Lung (tissue), 16 donors: ENCODE results near the gene PHETA2. TPM values are rescaled to one million over a fixed set of nuclear protein-coding genes. Genes with fewer than 3 reads are reported as not detected.
A peak's percentile ranks its signal among the peaks of the same experiment; 100 is the strongest.

ENCODE experiments used
- ATAC-seq: fragments of 200-7000 bp; cut with Tn5 transposase; one replicate; pipeline ENCODE4 v1.9.1; 2020; ENCODE audit warnings: moderate number of reproducible peaks; ENCODE audit not compliant: insufficient read depth, low FRiP score
- DNase-seq, 3 donors: peaks; one replicate each; pipeline ENCODE4 v3.0.0-alpha.2; 2013 to 2017
- H3K27ac ChIP-seq, 2 donors: one replicate each; pipeline ENCODE4 v1.5.1; 2013; ENCODE audit warnings: mild to moderate bottlenecking in 2 of 2, moderate library complexity in 2 of 2, control low read depth in 1 of 2, inconsistent platforms in 1 of 2, low read depth in 1 of 2, low read length in 1 of 2
- H3K27me3 ChIP-seq, 3 donors: one replicate each; pipeline ENCODE4 v1.5.1; 2013; ENCODE audit warnings: low read length in 2 of 3; ENCODE audit not compliant: control insufficient read depth in 3 of 3, insufficient read depth in 3 of 3
- H3K36me3 ChIP-seq, 4 donors: one replicate each; pipeline ENCODE4 v1.5.1; 2013; ENCODE audit warnings: low read length in 4 of 4, mild to moderate bottlenecking in 1 of 4, moderate library complexity in 1 of 4; ENCODE audit not compliant: control insufficient read depth in 4 of 4, insufficient read depth in 4 of 4
- H3K4me1 ChIP-seq, 5 donors: one replicate each; pipeline ENCODE4 v1.5.1; 2013; ENCODE audit warnings: low read length in 5 of 5, mild to moderate bottlenecking in 2 of 5, moderate library complexity in 1 of 5; ENCODE audit not compliant: control insufficient read depth in 5 of 5, insufficient read depth in 5 of 5
- H3K4me3 ChIP-seq: one replicate; pipeline ENCODE4 v1.5.1; 2013; ENCODE audit warnings: mild to moderate bottlenecking, control low read depth, moderate library complexity
- H3K9ac ChIP-seq, 2 donors: one replicate each; pipeline ENCODE4 v1.5.1; 2013; ENCODE audit warnings: low read length in 2 of 2, control low read depth in 1 of 2; ENCODE audit not compliant: insufficient read depth in 1 of 2
- H3K9me3 ChIP-seq, 4 donors: one replicate each; pipeline ENCODE4 v1.5.1; 2013; ENCODE audit warnings: low read length in 3 of 4, mild to moderate bottlenecking in 1 of 4, moderate library complexity in 1 of 4; ENCODE audit not compliant: control insufficient read depth in 4 of 4, insufficient read depth in 3 of 4
- CTCF ChIP-seq: IDR thresholded peaks from 2 replicates; pipeline ENCODE4 v1.5.1; 2012; ENCODE audit warnings: mild to moderate bottlenecking; ENCODE audit errors: control extremely low read depth, extremely low read depth
- WGBS, 2 donors: extraction: QIAGEN DNeasy Blood & Tissue Kit; methylation state at CpG; one replicate each; pipeline ENCODE4 v1.1.7; 2013; 5-methylcytosine and 5-hydroxymethylcytosine counted together
- long read RNA-seq, 5 donors: transcript quantifications; one replicate each; lab custom pipeline, GENCODE V29; 2026
- polyA plus RNA-seq, 2 donors: library from polyadenylated mRNA; stranded (reverse); fragments of 200-250 nt; gene quantifications; one replicate each; pipeline ENCODE4 v1.2.1, GENCODE V29; 2013
- total RNA-seq, 2 donors: library from RNA; depleted of rRNA in 1 of 2; stranded (reverse); fragments of >200 nt in 1 of 2; gene quantifications; one replicate each; pipeline ENCODE4 v1.2.1, GENCODE V29; 2014 to 2021
- donor health status: control.
- donor health status: control.
- donor health status: Bipolar disorder and iron deficiency.
- donor health status: healthy.
- donor health status: DM: yes; HTN: yes; CAD: no.

Gene PHETA2
- total RNA-seq = 10 to 100 TPM; 11.8 to 18.1 TPM
- 10 to 100 TPM; 12.8 to 14.1 TPM for polyA plus RNA-seq
- long read RNA-seq, donor 1, transcript PHETA2-201 (3 exons, 2,335 nt) = major isoform, 6 of 6 reads
- long read RNA-seq, donor 1, partial matches to known transcripts = 0 of 6 reads
- long read RNA-seq, donor 1, other reads (novel, unspliced or antisense) = 0 of 6 reads
- long read RNA-seq, donor 2, transcript PHETA2-201 (3 exons, 2,335 nt) = major isoform, 5 of 5 reads
- long read RNA-seq, donor 2, partial matches to known transcripts = 0 of 5 reads
- long read RNA-seq, donor 2, other reads (novel, unspliced or antisense) = 0 of 5 reads
- long read RNA-seq, donor 3, transcript PHETA2-201 (3 exons, 2,335 nt) = major isoform, 6 of 6 reads
- long read RNA-seq, donor 3, partial matches to known transcripts = 0 of 6 reads
- long read RNA-seq, donor 3, other reads (novel, unspliced or antisense) = 0 of 6 reads
- long read RNA-seq, donor 4 = 0 reads
- long read RNA-seq, donor 5, transcript PHETA2-201 (3 exons, 2,335 nt) = major isoform, 9 of 9 reads
- long read RNA-seq, donor 5, partial matches to known transcripts = 0 of 9 reads
- long read RNA-seq, donor 5, other reads (novel, unspliced or antisense) = 0 of 9 reads

GRCh38 chr22:42074132-42074811 lies at the start of gene PHETA2:
TSS of gene PHETA2 (plus strand) at chr22:42074248. CDS start at chr22:42077294, 3,046 bp downstream.
- Histone ChIP-seq H3K4me1 (peaks cover 8 to 55% (median 20%) of the 10 kb centered on the region in 5 donors), H3K9me3 (no peaks in the 10 kb centered on the region), H3K4me3 (peak within 1 kb of the TSS; percentile 72), H3K27me3 (no peaks in the 10 kb centered on the region), H3K36me3 (peaks cover 0 to 11% (median 7%) of the 10 kb centered on the region in 4 donors), H3K9ac (peak within 1 kb of the TSS; percentile 63 to 76), H3K27ac (peak within 1 kb of the TSS; percentile 78 to 93)
- TF ChIP-seq CTCF = no peak
- DNase-seq = peak; percentile 70 to 78 (median 71)
- no peak for ATAC-seq
- 1% methylated on average over 31 to 55 of the region's 55 CpGs for WGBS, 2 donors

GRCh38 chr22:42025421-42025820 lies 48.6 kb upstream of the PHETA2 start:
- Histone ChIP-seq H3K9ac (no peak overlapping the region), H3K4me1 (peaks cover 0 to 5% (median 0%) of the 10 kb centered on the region in 5 donors), H3K4me3 (no peak overlapping the region), H3K36me3 (no peaks in the 10 kb centered on the region), H3K27me3 (no peaks in the 10 kb centered on the region), H3K27ac (no peak overlapping the region), H3K9me3 (no peaks in the 10 kb centered on the region)
- peak in 2 of 3 donors; percentile 22 to 57 for DNase-seq
- no peak for TF ChIP-seq CTCF
- 47 to 71% methylated on average over 1 of the region's 1 CpG for WGBS, 2 donors
- ATAC-seq = no peak

- ATAC-seq = no peak
- Histone ChIP-seq H3K9ac (no peak overlapping the region), H3K4me1 (peaks cover 0 to 5% (median 0%) of the 10 kb centered on the region in 5 donors), H3K9me3 (no peaks in the 10 kb centered on the region), H3K27ac (no peak overlapping the region), H3K36me3 (no peaks in the 10 kb centered on the region), H3K27me3 (no peaks in the 10 kb centered on the region), H3K4me3 (no peak overlapping the region)
- 92% methylated on average over 10 of the region's 10 CpGs for WGBS, 2 donors
- no peak for TF ChIP-seq CTCF
- no peak for DNase-seq
Measured at GRCh38 chr22:42026705-42027104, 47.3 kb upstream of the PHETA2 start.
